ENCODE data around the gene CBLB. TPM values are rescaled to one million over a fixed set of nuclear protein-coding genes. Genes with fewer than 3 reads are reported as not detected.

CBLB gene
- total RNA-seq, 1 donor from 2014 or later, result 57.0 TPM

- Mint-ChIP-seq H3K27ac (no peak overlapping the region), H3K36me3 (peaks cover 48% of the 10 kb centered on the region), H3K4me1 (ENCODE audit: unreplicated experiment) (peaks cover 3% of the 10 kb centered on the region), H3K4me3 (no peak overlapping the region), H3K27me3 (no peaks in the 10 kb centered on the region), H3K9me3 (no peaks in the 10 kb centered on the region)
- no peak for DNase-seq (ENCODE audit: extremely low spot score, unreplicated experiment)
- TF ChIP-seq CTCF (conservative IDR thresholded peaks at IDR 0.05), result no peak
Observed at GRCh38 chr3:105853801-105854432, 14.9 kb downstream of the CBLB start.

- Mint-ChIP-seq H3K4me1 (ENCODE audit: unreplicated experiment) (peaks cover 7% of the 10 kb centered on the region), H3K36me3 (peaks cover 41% of the 10 kb centered on the region), H3K9me3 (no peaks in the 10 kb centered on the region), H3K27ac (no peak overlapping the region), H3K27me3 (no peaks in the 10 kb centered on the region), H3K4me3 (no peak overlapping the region)
- no peak for TF ChIP-seq CTCF (conservative IDR thresholded peaks at IDR 0.05)
- no peak for DNase-seq (ENCODE audit: extremely low spot score, unreplicated experiment)
Observed at GRCh38 chr3:105851582-105851981, 17.2 kb downstream of the CBLB start.

- no peak for TF ChIP-seq CTCF (conservative IDR thresholded peaks at IDR 0.05)
Observed at GRCh38 chr3:105851176-105851575, 17.6 kb downstream of the CBLB start.

GRCh38 chr3:105850593-105850992, 18.2 kb downstream of the CBLB start:
- Mint-ChIP-seq H3K27me3 (no peaks in the 10 kb centered on the region), H3K9me3 (no peaks in the 10 kb centered on the region), H3K36me3 (peaks cover 38% of the 10 kb centered on the region), H3K27ac (no peak overlapping the region), H3K4me1 (ENCODE audit: unreplicated experiment) (peaks cover 10% of the 10 kb centered on the region), H3K4me3 (no peak overlapping the region)
- DNase-seq (ENCODE audit: extremely low spot score, unreplicated experiment), result no peak
- TF ChIP-seq CTCF (conservative IDR thresholded peaks at IDR 0.05), result no peak

More at GRCh38 chr3:105851176-105851575, 17.6 kb downstream of the CBLB start:
- DNase-seq (ENCODE audit: extremely low spot score, unreplicated experiment), result no peak
- Mint-ChIP-seq H3K4me1 (ENCODE audit: unreplicated experiment) (peaks cover 7% of the 10 kb centered on the region), H3K27ac (no peak overlapping the region), H3K27me3 (no peaks in the 10 kb centered on the region), H3K9me3 (no peaks in the 10 kb centered on the region), H3K4me3 (no peak overlapping the region), H3K36me3 (peaks cover 41% of the 10 kb centered on the region)

GRCh38 chr3:105848821-105849220, 20.0 kb downstream of the CBLB start:
- Mint-ChIP-seq H3K27ac (no peak overlapping the region), H3K27me3 (no peaks in the 10 kb centered on the region), H3K9me3 (no peaks in the 10 kb centered on the region), H3K36me3 (peaks cover 29% of the 10 kb centered on the region), H3K4me3 (no peak overlapping the region), H3K4me1 (ENCODE audit: unreplicated experiment) (peaks cover 12% of the 10 kb centered on the region)
- DNase-seq (ENCODE audit: extremely low spot score, unreplicated experiment), result no peak
- no peak for TF ChIP-seq CTCF (conservative IDR thresholded peaks at IDR 0.05)
